Amygdala (tissue), 56 donors: ENCODE measurements around the gene TPM4.

Source experiments
- DNase-seq, 56 donors: peaks; one replicate each; lab custom pipeline; 2025; lab: John Stamatoyannopoulos, UW

The TPM4 gene

DNA sequence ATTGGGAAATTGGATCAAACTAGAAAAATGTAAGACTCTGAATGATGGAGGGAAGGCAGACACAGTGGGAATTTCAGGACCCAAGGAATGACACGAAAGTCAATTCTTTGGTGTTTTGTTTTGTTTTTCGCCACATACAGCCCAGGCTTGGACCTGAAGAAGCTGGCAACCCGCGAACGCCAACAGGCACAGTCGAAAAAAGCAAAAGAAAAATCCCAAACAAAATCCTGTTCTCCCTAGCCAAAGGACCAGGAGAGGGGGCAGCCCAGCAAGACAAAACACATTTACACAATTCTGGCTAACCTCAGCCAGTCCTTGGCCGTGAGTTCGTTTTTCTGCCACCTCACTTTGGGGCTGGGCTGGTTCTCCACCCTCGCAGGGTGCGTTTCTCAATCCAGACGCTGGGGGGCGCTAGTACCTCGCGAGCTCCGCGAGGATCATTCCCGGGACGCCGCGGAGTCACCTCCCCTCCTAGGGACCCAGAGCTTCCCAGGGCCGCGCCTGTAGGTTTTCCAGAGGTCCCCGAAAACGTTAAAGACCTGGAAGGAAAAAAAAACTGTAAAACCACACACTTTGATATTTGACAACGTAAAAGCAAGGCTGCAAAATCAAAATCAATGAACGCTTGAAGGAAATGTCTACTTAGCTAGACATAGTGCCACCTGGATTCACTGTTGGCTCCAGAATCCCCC is 34.9 kb upstream of the TPM4 start:
- peak in 49 of 56 donors; percentile 16 to 82 (median 58) for DNase-seq

GRCh38 chr19:16041991-16042386 is 34.3 kb upstream of the TPM4 start:
- DNase-seq = no peak

GRCh38 chr19:16042533-16043085 is 33.7 kb upstream of the TPM4 start:
- DNase-seq = no peak

- no peak for DNase-seq
These were observed 33.0 kb upstream of the TPM4 start for GRCh38 chr19:16043156-16043757.

GRCh38 chr19:16044746-16045145 is 31.5 kb upstream of the TPM4 start:
- DNase-seq = no peak

GRCh38 chr19:16045171-16045570 is 31.1 kb upstream of the TPM4 start:
- no peak for DNase-seq

DNA sequence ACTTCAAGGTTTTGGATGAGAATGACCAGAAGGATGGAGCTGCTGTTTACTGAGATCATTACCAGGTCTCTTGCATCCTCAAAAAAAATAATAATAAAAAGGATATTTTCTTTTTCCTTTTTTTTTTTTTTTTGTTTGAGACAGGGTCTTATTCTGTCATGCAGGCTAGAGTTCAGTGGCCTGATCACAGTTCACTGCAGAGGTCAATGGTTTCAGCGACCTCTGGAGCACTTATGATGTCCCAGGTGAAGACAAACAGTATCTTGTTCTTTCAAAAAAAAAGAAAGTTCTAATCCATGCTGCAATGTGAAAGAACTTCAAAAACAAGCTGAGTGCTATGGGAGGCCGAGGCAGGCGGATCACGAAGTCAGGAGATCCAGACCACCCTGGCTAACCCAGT is 30.4 kb upstream of the TPM4 start:
- DNase-seq = no peak

DNA sequence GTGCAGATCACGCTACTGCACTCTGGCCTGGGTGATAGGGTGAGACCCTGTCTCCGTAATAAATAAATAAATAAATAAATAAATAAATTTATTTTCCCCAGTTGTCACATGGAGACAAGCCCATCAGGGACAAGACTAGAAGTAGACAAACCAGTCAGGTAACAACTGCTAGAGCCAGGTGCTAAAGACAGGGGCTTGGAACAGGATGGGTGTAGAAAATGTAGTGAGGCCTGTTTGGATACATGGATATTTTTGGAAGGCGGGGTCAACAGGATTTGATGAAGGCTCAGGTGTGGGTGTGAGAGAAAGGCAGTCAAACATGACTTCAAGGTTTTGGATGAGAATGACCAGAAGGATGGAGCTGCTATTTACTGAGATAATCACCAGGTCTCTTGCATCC is 27.7 kb upstream of the TPM4 start:
- no peak for DNase-seq

- peak in 1 of 56 donors; percentile 12 for DNase-seq
These were observed 24.9 kb upstream of the TPM4 start for GRCh38 chr19:16051254-16052025.

GRCh38 chr19:16052353-16052752 is 23.9 kb upstream of the TPM4 start:
- DNase-seq = no peak

- no peak for DNase-seq
These were observed 19.2 kb upstream of the TPM4 start for GRCh38 chr19:16057062-16057461.

DNA sequence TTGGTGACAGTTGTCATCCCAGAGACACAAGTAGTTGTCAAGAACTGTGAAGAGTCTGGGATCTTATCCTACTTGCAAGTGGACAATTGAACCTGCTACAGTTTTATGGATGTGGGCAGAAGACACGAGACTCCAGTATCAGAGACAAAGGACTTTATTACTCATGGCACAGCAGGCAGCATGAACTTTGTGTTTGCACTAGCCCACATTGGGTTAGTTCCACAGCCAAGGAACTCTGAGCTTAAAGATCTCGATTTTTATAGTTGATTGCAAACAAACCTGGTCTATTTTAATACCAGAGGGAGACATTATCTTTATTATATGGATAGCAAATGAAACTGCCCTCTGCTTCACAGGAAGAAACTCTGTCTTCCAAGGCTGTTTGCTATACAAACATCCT is 16.0 kb upstream of the TPM4 start:
- no peak for DNase-seq

GRCh38 chr19:16061943-16062342 is 14.4 kb upstream of the TPM4 start:
- no peak for DNase-seq

DNA sequence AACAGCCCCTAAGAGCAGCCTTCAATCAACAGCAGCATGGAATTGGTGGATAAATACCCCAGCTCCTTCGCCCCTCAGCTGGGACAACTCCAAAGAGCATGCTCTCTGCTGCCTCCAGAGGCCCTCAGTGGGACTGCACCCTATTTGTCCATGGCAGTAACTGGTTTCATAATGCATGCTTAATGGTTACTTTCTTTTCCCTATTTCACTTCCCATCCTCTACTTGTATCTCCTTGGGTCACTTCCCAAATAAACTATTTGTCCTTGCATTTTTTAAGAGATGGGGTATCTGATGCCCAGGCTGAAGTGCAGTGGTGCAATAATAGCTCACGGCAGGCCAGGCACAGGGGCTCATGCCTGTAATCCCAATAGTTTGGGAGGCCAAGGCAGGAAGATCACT is 13.5 kb upstream of the TPM4 start:
- peak in 4 of 56 donors; percentile 10 to 36 (median 24) for DNase-seq

- DNase-seq = no peak
These were observed 11.9 kb upstream of the TPM4 start for GRCh38 chr19:16064209-16064889.

DNA sequence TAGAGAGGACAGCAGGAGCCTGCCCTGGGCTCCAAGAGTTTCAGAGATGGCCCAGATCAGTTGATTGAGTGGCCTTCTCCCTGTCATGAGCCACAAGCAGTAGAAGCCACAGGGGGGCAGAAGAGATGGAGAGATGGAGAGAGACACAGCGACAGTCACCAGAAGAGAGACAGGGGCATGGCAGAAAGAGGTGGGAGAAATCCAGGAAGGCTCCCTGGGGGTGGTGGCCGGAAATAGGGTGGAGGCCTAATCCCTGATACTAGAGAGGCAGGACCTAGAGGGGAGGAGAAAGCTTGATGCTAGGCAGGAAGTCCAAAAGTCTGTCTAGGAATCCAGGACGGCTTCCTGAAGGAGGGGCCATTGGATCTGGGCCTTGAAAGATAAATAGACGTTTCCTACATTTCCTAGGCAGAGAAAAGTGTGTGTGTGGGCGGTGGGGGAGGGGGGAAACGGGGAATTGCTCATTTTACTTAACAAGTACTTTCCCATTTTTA is 9.6 kb upstream of the TPM4 start:
- peak in 2 of 56 donors; percentile 5 to 7 for DNase-seq

- peak in 28 of 56 donors; percentile 6 to 73 (median 31) for DNase-seq
These were observed 8.9 kb upstream of the TPM4 start for GRCh38 chr19:16067205-16067938.

DNA sequence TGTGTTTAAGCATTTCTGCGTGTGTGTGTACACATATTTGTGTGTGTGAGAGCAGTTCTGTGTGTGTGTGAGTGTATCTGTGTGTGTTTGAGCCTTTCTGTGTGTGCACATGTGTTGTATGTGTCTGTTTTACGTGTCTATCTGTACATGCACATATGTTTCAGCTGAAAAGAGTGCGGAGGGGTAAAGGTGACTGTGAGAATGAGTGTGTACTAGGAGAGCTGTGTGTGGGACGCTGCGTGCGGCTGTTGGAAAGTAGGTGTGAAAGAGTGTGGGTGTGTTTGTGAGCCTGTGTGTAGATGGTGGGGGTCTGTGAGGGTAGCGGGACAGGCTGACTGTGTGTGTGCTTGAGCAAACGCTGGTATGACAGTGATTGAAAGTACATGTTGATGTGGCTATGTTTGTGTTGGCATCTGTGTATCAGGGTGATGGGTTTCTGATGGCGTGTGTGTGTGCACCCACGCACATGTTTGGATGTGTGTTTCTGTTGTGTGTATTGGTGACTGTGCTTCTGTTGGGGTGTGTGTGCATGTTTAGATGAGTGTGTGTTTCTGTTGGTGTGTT is 7.5 kb upstream of the TPM4 start:
- DNase-seq = no peak

DNA sequence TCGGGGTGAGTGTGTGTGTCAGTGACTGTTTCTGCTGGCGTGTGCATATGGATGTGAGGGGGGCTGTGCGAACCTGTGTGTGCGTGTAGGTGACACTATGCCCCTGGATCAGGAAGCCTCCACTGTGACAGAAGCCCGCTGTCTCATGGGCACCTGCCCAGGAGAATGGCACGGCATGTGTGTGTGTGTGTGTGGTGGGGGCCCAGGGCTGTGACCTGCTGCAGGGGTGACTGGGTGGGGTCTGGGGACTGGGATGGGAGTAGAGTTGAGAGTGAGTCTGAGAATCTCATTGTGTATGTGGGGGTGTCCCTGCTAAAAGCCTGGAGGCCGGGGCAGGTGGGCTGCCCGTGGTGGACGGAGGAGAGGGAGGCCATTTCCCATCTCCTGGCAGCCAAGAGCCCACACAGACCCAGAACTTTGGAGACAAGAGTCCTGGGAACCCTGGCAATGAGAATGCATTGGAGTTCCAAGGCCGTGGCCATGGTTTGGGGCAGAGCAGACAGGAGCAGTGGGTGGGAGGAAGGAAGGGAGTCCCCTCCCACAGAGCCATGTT is 6.4 kb upstream of the TPM4 start:
- no peak for DNase-seq
